NAMALWA (cell line): ENCODE data around the gene RSPRY1.

Experiments
- DNase-seq: peaks from one replicate; pipeline ENCODE4 v3.0.0-alpha.2; 2015; ENCODE audit warnings: low spot score

The RSPRY1 gene

DNA sequence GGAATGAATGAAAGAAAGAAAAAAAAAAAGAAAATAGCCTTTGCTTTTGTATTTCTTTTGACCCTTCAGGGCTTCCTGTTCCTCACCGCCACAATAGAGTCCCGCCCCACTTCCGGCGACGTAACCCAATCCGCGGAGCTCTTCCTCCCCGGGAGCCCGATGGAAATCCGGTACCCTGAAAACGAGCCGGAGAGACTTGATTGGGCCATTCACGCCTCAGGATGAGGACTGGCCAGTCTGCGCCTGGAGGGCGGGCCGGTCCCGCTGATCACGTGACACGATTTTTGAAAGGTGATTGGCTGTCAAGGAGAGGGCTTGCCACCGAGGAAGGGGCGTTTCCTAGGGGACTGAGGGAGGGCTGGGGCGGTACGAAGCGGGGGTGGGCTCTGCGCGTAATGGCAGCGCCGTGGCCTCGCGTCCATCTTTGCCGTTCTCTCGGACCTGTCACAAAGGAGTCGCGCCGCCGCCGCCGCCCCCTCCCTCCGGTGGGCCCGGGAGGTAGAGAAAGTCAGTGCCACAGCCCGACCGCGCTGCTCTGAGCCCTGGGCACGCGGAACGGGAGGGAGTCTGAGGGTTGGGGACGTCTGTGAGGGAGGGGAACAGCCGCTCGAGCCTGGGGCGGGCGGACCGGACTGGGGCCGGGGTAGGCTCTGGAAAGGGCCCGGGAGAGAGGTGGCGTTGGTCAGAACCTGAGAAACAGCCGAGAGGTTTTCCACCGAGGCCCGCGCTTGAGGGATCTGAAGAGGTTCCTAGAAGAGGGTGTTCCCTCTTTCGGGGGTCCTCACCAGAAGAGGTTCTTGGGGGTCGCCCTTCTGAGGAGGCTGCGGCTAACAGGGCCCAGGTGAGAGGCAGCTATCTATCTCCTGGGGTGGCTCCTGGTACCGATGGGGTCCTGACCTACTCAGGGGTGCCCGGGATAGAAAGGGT is at the start of gene RSPRY1, which contains the start of gene PSME3IP1:
Gene RSPRY1, plus strand, starts transcription at position 385 of the 927 bp plus-strand sequence. CDS start 18,330 bp downstream, outside the sequence.
Gene PSME3IP1, minus strand, starts transcription at position 95 of the 927 bp plus-strand sequence. CDS start 12,185 bp downstream, outside the sequence.
- DNase-seq, result peak; percentile 100

- no peak for DNase-seq
Observed at GRCh38 chr16:57137043-57137442, 49.1 kb upstream of the RSPRY1 start.

GRCh38 chr16:57137566-57138273 is 48.4 kb upstream of the RSPRY1 start:
- DNase-seq, result no peak

DNA sequence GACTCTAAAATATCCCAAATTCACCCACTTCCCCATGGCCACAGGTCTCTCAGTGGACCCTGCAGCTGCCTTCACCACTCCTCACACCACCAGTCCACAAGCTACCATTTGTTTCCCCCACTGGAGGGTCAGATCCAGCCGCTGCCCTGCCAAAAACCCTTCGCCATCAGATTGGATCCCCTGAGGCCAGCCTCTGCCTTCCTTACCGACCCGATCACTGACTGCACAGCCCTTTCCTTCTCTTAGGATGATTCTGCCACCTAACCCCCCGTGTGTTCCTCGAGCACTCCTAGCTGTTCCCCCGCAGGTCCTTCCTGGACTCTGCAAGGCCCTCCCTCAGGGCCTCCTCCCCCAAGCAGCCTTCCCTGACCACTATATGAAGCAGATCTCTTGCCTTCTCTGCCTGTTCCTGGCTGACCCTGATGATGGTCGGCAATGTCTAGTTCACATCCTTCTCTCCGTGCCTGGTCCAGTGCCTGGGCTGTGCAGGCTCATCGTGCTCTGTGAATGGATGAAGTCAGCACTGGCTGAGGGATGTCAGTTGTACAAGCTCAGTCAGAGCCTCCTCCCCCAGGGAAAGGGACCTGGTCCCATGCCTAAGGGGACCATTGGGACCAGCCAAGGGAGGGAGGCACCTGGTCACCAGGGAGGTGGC is 47.7 kb upstream of the RSPRY1 start:
- no peak for DNase-seq

DNA sequence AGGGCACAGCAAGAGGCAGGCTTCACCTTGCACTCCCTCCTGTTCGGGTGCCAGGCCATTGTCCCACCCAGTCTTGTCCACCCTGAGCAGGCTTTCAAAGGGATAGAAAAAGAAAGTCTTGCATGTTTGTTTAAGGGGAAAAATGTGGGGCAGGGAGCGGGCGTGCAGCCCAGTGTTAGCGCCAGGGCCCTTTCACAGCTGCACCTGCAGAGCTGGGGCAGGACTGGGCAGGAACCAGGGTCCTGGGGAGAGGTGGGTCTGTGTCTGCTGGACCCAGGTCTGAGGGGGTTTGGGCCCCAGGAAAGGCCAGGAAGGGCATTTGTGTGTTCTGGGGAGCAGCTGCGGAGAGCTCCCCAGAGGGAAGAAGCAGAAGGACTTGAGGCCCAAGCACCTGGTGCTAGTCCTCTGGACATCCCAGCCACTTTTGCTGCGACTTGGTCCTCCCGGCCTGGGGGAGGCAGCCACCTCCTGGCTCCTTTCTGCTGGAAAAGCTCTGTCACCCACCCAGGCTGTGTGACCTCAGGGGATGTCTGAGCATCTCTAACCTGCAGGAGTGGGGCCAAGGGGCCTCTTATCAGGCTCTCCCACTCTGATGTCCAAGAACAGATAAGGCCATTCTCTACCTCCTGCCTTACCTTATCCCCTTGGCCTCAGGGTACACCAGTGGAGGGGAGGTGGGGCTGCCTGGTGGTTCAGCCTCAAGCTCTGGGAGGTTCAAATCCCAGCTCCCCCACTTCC is 45.0 kb upstream of the RSPRY1 start:
- DNase-seq, result no peak

DNA sequence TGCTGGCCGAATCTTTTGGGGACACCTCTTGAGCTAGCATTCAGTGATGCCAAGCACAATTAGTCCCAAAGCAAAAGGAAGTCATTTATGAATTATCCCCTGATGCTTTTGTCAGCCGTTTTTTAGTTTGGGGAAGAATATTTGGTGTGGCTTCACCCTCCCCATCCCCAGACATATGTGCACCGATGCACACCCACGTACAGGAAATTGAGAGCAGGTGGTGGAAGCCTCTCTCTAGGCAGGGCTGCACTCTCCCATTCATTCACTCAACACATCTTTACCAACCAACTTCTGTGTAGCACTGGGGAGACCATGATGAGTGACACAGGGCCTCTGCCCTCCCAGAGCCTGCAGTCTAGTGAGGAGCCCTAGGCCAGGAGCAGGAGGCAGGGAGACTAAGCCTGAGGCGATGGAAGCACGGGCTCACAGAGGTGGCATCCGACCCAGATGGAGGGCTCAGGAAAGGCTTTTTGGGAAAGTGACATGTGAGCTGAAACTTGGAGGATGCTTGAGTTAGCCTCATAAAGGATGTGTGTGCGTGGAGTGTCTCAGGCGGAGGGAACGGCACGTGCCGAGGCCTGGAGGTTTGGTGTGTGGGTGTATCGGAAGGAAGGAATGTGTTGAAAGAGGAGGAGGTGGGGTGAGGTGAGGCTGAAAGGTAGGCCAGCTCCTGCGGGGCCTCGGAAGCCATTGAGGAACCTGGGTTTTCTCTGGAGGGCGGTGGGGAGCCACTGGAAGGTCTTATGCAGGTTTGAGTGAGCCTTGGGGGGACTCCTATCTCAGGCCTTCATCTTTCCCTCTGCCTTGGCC is 44.1 kb upstream of the RSPRY1 start:
- DNase-seq, result peak; percentile 42

DNA sequence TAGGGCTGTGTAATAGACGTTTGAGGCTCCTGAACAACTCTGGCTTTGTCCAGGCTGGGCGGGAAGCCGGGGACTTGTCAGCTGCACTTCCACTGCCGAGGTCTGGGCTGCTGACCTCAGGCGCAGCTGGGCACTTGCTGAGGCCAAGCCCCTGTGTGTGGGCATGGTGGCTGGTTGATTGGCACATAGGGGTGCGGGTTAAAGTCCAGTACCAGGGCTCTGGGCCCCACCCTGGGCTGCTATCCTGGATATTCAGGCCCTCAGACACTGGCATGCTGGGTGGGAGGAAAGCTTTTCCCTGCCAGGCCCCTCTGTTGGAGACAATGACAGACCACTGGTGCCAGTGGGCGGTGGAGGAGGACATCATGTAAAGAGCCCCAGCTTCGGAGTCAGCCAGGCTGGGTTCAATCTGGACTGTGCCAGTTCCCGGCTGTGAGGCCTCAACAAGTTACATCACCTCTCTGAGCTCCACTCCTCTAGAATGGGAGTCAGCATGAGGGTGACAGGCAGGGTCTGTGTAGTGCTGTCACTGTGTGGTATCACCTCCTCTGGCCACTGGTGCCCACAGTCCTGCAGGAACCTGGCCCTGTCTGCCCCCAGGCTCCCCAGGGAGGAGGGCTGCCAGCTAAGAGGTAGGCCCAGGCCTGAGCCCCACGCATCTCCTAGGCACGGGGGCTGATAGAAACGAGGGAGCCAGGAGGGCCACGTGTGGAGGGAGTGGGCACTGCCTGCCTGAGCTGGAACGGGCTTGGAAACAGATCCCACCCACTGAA is 42.8 kb upstream of the RSPRY1 start:
- DNase-seq, result no peak

- DNase-seq, result no peak
Observed at GRCh38 chr16:57144027-57144426, 42.1 kb upstream of the RSPRY1 start.

- DNase-seq, result no peak
Observed at GRCh38 chr16:57145046-57146021, 40.8 kb upstream of the RSPRY1 start.

DNA sequence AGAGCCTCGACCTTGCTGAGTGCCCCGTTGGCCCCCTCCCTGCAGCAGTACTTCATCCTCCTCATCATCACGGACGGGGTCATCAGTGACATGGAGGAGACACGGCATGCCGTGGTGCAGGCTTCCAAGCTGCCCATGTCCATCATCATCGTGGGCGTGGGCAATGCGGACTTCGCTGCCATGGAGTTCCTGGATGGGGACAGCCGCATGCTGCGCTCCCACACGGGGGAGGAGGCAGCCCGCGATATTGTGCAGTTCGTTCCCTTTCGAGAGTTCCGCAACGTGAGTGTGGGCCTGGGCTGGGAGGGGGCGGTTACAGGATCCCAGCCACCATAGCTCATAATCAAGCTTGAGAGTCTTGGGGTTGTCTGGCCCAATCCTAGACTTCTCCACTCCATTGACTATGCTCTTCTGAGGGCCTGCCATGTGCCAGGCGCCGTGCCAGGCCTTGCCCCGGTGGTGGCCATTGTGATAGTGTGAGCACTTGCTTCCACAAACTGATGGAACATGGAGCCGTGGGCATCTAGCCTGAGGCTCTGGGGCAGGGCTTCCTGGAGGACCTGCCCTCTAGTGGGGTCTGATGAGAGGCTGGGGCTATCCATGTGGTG is 40.0 kb upstream of the RSPRY1 start:
- DNase-seq, result no peak

GRCh38 chr16:57146735-57147134 is 39.4 kb upstream of the RSPRY1 start:
- no peak for DNase-seq

DNA sequence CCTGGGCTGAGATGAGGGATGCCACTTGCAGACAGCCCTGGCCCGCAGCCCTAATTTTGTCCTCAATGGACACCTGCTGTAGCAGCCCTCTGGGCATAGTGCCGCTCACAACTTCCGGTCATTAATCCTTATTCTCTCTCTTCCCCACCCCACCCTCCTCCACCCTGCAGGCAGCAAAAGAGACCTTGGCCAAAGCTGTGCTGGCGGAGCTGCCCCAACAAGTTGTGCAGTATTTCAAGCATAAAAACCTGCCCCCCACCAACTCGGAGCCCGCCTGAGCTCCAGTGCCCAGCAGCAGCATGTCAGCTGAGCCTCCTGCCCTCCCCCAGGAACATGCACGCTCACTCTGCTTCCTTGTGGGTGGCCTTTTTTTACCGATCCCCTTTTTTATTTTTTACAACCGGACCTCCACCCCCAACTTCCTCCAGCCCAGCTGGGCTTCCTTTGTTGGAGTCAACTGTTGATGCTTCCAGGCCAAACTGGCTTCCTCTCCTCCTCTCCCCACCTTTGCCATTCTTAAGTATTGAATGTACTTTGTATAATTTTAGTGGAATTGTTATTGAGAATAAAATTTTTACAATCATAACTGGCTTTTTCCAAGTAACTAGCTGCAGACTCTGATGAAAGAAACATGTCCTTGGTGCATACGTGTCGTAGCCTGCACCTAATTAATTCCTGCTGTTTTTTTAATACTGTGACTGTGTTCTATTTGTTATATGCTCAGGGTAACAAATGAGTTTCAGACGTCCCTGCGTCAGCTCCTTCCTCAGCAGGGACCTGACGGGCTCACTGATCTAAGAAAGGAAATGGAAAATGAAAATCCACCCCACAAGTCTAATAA is 38.5 kb upstream of the RSPRY1 start:
- no peak for DNase-seq

DNA sequence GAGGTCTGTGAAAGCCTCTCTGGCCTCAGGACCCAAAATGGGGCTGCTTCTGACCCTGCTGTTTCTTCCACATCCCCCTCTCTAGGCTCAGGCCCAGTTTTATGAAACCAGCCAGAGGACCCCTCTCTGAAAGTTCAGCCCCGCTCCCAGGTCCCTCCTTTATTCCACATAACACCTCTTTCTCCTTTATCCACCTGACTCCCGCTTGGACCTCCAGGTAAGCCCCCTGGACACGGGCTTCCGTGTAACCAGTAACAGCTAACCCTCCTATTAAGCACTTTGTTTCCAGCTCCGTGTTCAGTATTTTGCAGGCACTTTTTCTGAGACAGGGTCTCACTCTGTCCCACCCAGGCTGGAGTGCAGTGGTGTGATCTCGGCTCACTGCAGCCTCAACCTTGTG is 37.6 kb upstream of the RSPRY1 start:
- DNase-seq, result no peak

DNA sequence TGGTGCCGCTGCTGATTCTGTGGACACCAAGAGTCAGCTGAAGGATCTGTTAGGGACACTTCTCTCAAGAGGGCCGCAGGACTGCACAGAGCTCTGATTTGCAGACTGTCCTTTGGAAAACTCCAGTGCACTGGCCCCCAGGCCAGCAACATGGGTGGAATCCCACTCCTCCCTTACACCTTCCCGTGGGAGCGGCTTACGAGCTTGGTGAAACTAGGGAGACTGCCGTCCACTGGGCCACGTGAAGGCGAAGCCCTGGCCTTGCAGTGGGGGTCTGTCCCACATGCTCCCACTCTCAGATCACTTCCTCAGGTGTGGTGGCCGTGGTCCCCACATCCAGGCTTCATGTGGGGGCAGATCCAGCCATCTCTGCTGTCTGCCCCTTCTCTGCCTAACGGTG is 36.7 kb upstream of the RSPRY1 start:
- no peak for DNase-seq

GRCh38 chr16:57150682-57151330 is 35.3 kb upstream of the RSPRY1 start:
- DNase-seq, result no peak

- no peak for DNase-seq
Observed at GRCh38 chr16:57151369-57151768, 34.8 kb upstream of the RSPRY1 start.
